Measurements from ENCODE around the gene EFR3B. TPM values are rescaled to one million over a fixed set of nuclear protein-coding genes. Genes with fewer than 3 reads are reported as not detected.

The EFR3B gene
- total and polyA plus RNA-seq, 2 donors from 2014 or later, result 0.39 to 1.1 TPM

- Histone ChIP-seq H3K27ac (ENCODE audit: low read depth in 2 of 2, low read length in 2 of 2) (no peak overlapping the region), H3K9ac (ENCODE audit: low read length in 3 of 3) (no peak overlapping the region), H3K36me3 (ENCODE audit: control insufficient read depth in 2 of 3, insufficient read depth in 3 of 3, low read length in 3 of 3) (no peaks in the 10 kb centered on the region), H3K4me1 (ENCODE audit: control insufficient read depth in 2 of 3, insufficient read depth in 2 of 3, low read depth in 1 of 3, low read length in 3 of 3) (no peaks in the 10 kb centered on the region), H3K4me3 (ENCODE audit: low read length in 3 of 3) (no peak overlapping the region), H3K9me3 (ENCODE audit: control insufficient read depth in 2 of 3, insufficient read depth in 1 of 3, low read length in 3 of 3) (peaks cover 0 to 9% (median 3%) of the 10 kb centered on the region in 3 donors), H3K27me3 (ENCODE audit: control insufficient read depth, insufficient read depth, low read length) (no peaks in the 10 kb centered on the region)
- DNase-seq (no peak), FAIRE-seq (no peak)
- TF ChIP-seq, protein P1, sequence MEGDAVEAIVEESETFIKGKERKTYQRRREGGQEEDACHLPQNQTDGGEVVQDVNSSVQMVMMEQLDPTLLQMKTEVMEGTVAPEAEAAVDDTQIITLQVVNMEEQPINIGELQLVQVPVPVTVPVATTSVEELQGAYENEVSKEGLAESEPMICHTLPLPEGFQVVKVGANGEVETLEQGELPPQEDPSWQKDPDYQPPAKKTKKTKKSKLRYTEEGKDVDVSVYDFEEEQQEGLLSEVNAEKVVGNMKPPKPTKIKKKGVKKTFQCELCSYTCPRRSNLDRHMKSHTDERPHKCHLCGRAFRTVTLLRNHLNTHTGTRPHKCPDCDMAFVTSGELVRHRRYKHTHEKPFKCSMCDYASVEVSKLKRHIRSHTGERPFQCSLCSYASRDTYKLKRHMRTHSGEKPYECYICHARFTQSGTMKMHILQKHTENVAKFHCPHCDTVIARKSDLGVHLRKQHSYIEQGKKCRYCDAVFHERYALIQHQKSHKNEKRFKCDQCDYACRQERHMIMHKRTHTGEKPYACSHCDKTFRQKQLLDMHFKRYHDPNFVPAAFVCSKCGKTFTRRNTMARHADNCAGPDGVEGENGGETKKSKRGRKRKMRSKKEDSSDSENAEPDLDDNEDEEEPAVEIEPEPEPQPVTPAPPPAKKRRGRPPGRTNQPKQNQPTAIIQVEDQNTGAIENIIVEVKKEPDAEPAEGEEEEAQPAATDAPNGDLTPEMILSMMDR (IDR thresholded peaks at IDR 0.05; ENCODE audit: borderline replicate concordance, extremely low read depth, insufficient read depth), result no peak
- intact Hi-C loops (cut with DNase I), result no loop called here
These were observed 23.9 kb downstream of the EFR3B start for GRCh38 chr2:25065768-25066167.

DNA sequence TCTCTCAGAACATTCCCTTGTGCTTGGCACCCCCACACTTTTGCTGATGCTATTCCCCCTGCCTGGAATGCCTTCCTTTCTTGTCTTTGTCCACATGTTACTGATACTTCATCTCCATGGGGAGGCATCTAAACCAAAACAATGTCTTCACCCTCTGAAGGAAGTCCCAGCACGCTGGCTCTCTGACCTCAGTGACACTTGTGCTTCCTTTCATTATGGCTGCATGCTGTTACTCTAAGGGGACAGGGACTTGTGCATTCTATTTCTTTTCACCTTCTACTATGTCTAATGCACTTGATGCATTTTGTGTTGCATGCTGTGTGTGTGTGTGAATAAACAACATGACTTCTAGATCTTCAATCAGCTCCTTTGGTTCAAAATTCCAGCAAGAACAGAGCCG, 24.6 kb downstream of the EFR3B start:
- Histone ChIP-seq H3K27ac (ENCODE audit: low read depth in 2 of 2, low read length in 2 of 2) (no peak overlapping the region), H3K9ac (ENCODE audit: low read length in 3 of 3) (no peak overlapping the region), H3K9me3 (ENCODE audit: control insufficient read depth in 2 of 3, insufficient read depth in 1 of 3, low read length in 3 of 3) (peaks cover 0 to 9% (median 3%) of the 10 kb centered on the region in 3 donors), H3K27me3 (ENCODE audit: control insufficient read depth, insufficient read depth, low read length) (no peaks in the 10 kb centered on the region), H3K36me3 (ENCODE audit: control insufficient read depth in 2 of 3, insufficient read depth in 3 of 3, low read length in 3 of 3) (no peaks in the 10 kb centered on the region), H3K4me1 (ENCODE audit: control insufficient read depth in 2 of 3, insufficient read depth in 2 of 3, low read depth in 1 of 3, low read length in 3 of 3) (no peaks in the 10 kb centered on the region), H3K4me3 (ENCODE audit: low read length in 3 of 3) (no peak overlapping the region)
- no peak for FAIRE-seq
- TF ChIP-seq, protein P1 (IDR thresholded peaks at IDR 0.05; ENCODE audit: borderline replicate concordance, extremely low read depth, insufficient read depth), result no peak
- intact Hi-C loops (cut with DNase I), result no loop called here
- no peak for DNase-seq

GRCh38 chr2:25068217-25068616, 26.3 kb downstream of the EFR3B start:
- Histone ChIP-seq H3K36me3 (ENCODE audit: control insufficient read depth in 2 of 3, insufficient read depth in 3 of 3, low read length in 3 of 3) (no peaks in the 10 kb centered on the region), H3K4me1 (ENCODE audit: control insufficient read depth in 2 of 3, insufficient read depth in 2 of 3, low read depth in 1 of 3, low read length in 3 of 3) (no peaks in the 10 kb centered on the region), H3K27ac (ENCODE audit: low read depth in 2 of 2, low read length in 2 of 2) (no peak overlapping the region), H3K9ac (ENCODE audit: low read length in 3 of 3) (no peak overlapping the region), H3K9me3 (ENCODE audit: control insufficient read depth in 2 of 3, insufficient read depth in 1 of 3, low read length in 3 of 3) (peaks cover 0 to 9% (median 3%) of the 10 kb centered on the region in 3 donors), H3K4me3 (ENCODE audit: low read length in 3 of 3) (no peak overlapping the region), H3K27me3 (ENCODE audit: control insufficient read depth, insufficient read depth, low read length) (no peaks in the 10 kb centered on the region)
- TF ChIP-seq, protein P1 (IDR thresholded peaks at IDR 0.05; ENCODE audit: borderline replicate concordance, extremely low read depth, insufficient read depth), result no peak
- intact Hi-C loops (cut with DNase I), result no loop called here
- FAIRE-seq (no peak), DNase-seq (no peak)

DNA sequence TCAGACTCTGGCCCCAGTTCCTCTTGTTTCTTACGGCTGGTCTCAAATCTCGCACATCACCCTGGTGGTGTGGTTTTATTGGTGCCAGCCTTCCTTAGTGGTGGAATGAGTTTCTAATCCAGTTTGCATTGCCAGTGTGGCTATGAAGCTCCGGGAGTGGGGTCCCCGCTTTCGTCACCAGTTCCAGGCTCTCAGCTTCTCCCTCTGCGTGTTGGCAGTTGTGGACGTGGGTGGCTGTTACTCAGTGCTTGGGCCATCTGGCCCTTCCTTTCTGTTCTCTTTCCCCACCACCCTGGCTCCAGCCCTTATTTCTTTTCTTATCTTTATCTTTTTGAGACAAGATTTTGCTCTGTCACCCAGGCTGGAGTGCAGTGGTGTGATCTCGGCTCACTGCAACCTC, 30.1 kb downstream of the EFR3B start:
- no peak overlapping the region for H3K9ac ChIP-seq (ENCODE audit: low read length in 3 of 3)
- no peak for FAIRE-seq

More for the DNA sequence above, 30.1 kb downstream of the EFR3B start:
- TF ChIP-seq, protein P1 (IDR thresholded peaks at IDR 0.05; ENCODE audit: borderline replicate concordance, extremely low read depth, insufficient read depth), result no peak
- H3K36me3 ChIP-seq (ENCODE audit: control insufficient read depth in 2 of 3, insufficient read depth in 3 of 3, low read length in 3 of 3), result no peaks in the 10 kb centered on the region
- no peak overlapping the region for H3K4me3 ChIP-seq (ENCODE audit: low read length in 3 of 3)
- no peaks in the 10 kb centered on the region for H3K9me3 ChIP-seq (ENCODE audit: control insufficient read depth in 2 of 3, insufficient read depth in 1 of 3, low read length in 3 of 3)
- intact Hi-C loops (cut with DNase I), result no loop called here
- DNase-seq, result no peak
- no peaks in the 10 kb centered on the region for H3K4me1 ChIP-seq (ENCODE audit: control insufficient read depth in 2 of 3, insufficient read depth in 2 of 3, low read depth in 1 of 3, low read length in 3 of 3)
- no peaks in the 10 kb centered on the region for H3K27me3 ChIP-seq (ENCODE audit: control insufficient read depth, insufficient read depth, low read length)
- H3K27ac ChIP-seq (ENCODE audit: low read depth in 2 of 2, low read length in 2 of 2), result no peak overlapping the region
